H1 (cell line): Measurements from ENCODE around the gene TMEM9B. TPM values are rescaled to one million over a fixed set of nuclear protein-coding genes. Genes with fewer than 3 reads are reported as not detected.

Source experiments
- EP300 ChIP-seq, 2 experiments: IDR thresholded peaks; 1 replicate in 1 of 2; 2 replicates in 1 of 2; pipeline ENCODE4 v1.6.1; 2011 to 2012; ENCODE audit warnings: low read depth in 2 of 2, low read length in 2 of 2, mild to moderate bottlenecking in 2 of 2, borderline replicate concordance in 1 of 2, inconsistent platforms in 1 of 2, moderate library complexity in 1 of 2
- MAX ChIP-seq: IDR thresholded peaks from 2 replicates; pipeline ENCODE4 v1.6.1; 2012; ENCODE audit warnings: inconsistent platforms
- polyA plus RNA-seq, 7 experiments: library from polyadenylated mRNA; depleted of rRNA in 3 of 7; stranded (reverse) in 5 of 7; unstranded in 2 of 7; fragments of >200 nt in 5 of 7; fragments of 200-250 nt in 2 of 7; gene quantifications; 1 replicate in 5 of 7; 2 replicates in 1 of 7; 4 replicates in 1 of 7; pipeline versions ENCODE4 v1.2.1 to v1.2.3, GENCODE V29; 2011 to 2013; ENCODE audit warnings: missing spikeins in 2 of 7, mixed read lengths in 2 of 7
- total RNA-seq: library from RNA; stranded (reverse); fragmentation: NEBNext Ultra II Directional; extraction: Animal tissue kit (Norgen Biotek cat#: 25700); gene quantifications from 2 replicates; pipeline ENCODE4 v1.2.1, GENCODE V29; 2021

The TMEM9B gene
- total and polyA plus RNA-seq, 2 of the 8 experiments (the other 6 are each of a cell fraction or from before 2014, with no cell fraction given) = 8.3 to 9.4 TPM

GRCh38 chr11:8925711-8926110, 38.5 kb downstream of the TMEM9B start (continued):
- TF ChIP-seq MAX = no peak
- no peak for TF ChIP-seq EP300 (IDR thresholded peaks at IDR 0.05; ENCODE audit: borderline replicate concordance in 1 of 2, low read depth in 2 of 2, low read length in 2 of 2)
- TF ChIP-seq, all 59 proteins: peak for 0
